MM.1S (cell line): ENCODE results near the gene NETO2.

Experiments used
- DNase-seq: peaks from one replicate; pipeline ENCODE4 v3.0.0-alpha.2; 2015
- H2AFZ ChIP-seq: fragments of 300-600 bp; sonication (generic); 2 replicates; pipeline ENCODE4 v1.6.0; 2016; ENCODE audit warnings: antibody characterized with exemption, low read length
- H3F3A ChIP-seq: fragments of 300-600 bp; sonication (generic); 2 replicates; pipeline ENCODE4 v1.6.1; 2016; ENCODE audit warnings: mild to moderate bottlenecking, antibody characterized with exemption, low read length, moderate library complexity, mixed read lengths; ENCODE audit not compliant: insufficient read depth
- H3K27ac ChIP-seq: fragments of 300-600 bp; sonication (generic); 2 replicates; pipeline ENCODE4 v1.5.1; 2016; ENCODE audit warnings: mild to moderate bottlenecking, low read length
- H3K27me3 ChIP-seq: fragments of 300-600 bp; sonication (generic); replicated peaks from 2 replicates; pipeline ENCODE4 v1.6.0; 2016; ENCODE audit warnings: low read length; ENCODE audit not compliant: insufficient read depth
- H3K36me3 ChIP-seq: fragments of 300-600 bp; sonication (generic); replicated peaks from 2 replicates; pipeline ENCODE4 v1.6.1; 2016; ENCODE audit warnings: mild to moderate bottlenecking, low read length, mixed read lengths; ENCODE audit not compliant: insufficient read depth
- H3K4me1 ChIP-seq: fragments of 300-600 bp; sonication (generic); 2 replicates; pipeline ENCODE4 v1.6.1; 2016; ENCODE audit warnings: low read length, mixed read lengths
- H3K4me2 ChIP-seq: fragments of 300-600 bp; sonication (generic); 2 replicates; pipeline ENCODE4 v1.6.0; 2016; ENCODE audit warnings: low read depth, low read length
- H3K4me3 ChIP-seq: fragments of 300-600 bp; sonication (generic); 2 replicates; pipeline ENCODE4 v1.5.1; 2016; ENCODE audit warnings: low read length, mixed read lengths
- H3K79me2 ChIP-seq: fragments of 300-600 bp; sonication (generic); 2 replicates; pipeline ENCODE4 v1.6.1; 2016; ENCODE audit warnings: mixed run types, low read length, mixed read lengths
- H3K9ac ChIP-seq: fragments of 300-600 bp; sonication (generic); 2 replicates; pipeline ENCODE4 v1.6.1; 2016; ENCODE audit warnings: low read length, mixed read lengths
- H3K9me2 ChIP-seq: fragments of 300-600 bp; sonication (generic); replicated peaks from 2 replicates; pipeline ENCODE4 v1.6.1; 2016; ENCODE audit warnings: mild to moderate bottlenecking, low read length, mixed read lengths; ENCODE audit not compliant: insufficient read depth
- H3K9me3 ChIP-seq: fragments of 300-600 bp; sonication (generic); replicated peaks from 2 replicates; pipeline ENCODE4 v1.6.1; 2016; ENCODE audit warnings: mild to moderate bottlenecking, low read length, mixed read lengths; ENCODE audit not compliant: insufficient read depth
- H4K20me1 ChIP-seq: fragments of 300-600 bp; sonication (generic); 2 replicates; pipeline ENCODE4 v1.6.1; 2016; ENCODE audit warnings: mild to moderate bottlenecking, low read length, moderate library complexity, mixed read lengths; ENCODE audit not compliant: insufficient read depth
- CTCF ChIP-seq: fragments of 300-600 bp; sonication (generic); IDR thresholded peaks from 2 replicates; pipeline ENCODE4 v1.5.1; 2016; ENCODE audit warnings: antibody characterized with exemption, low read length, mixed read lengths
- EZH2 ChIP-seq: fragments of 300-600 bp; sonication (generic); optimal IDR thresholded peaks from 2 replicates; pipeline ENCODE3; 2017; ENCODE audit warnings: low read depth, mild to moderate bottlenecking, antibody characterized with exemption, low read length, mixed read lengths
- EZH2phosphoT487 ChIP-seq: fragments of 300-600 bp; sonication (generic); IDR thresholded peaks from 2 replicates; pipeline ENCODE4 v1.6.1; 2018; ENCODE audit warnings: antibody characterized with exemption, low read length

NETO2 gene

GRCh38 chr16:47142486-47142820 is 1.3 kb downstream of the NETO2 start:
- Histone ChIP-seq H3K9me2 (no peaks in the 10 kb centered on the region), H2AFZ (peak overlapping the region; percentile 29), H3K79me2 (peaks cover 21% of the 10 kb centered on the region; the same call in 1 of the 2 replicates), H3K36me3 (no peaks in the 10 kb centered on the region), H3K9me3 (no peaks in the 10 kb centered on the region), H3K4me2 (peak overlapping the region; percentile 84), H4K20me1 (no peaks in the 10 kb centered on the region), H3F3A (peaks cover 9% of the 10 kb centered on the region), H3K27ac (no peak overlapping the region), H3K9ac (peak overlapping the region; percentile 13; the same call in 1 of the 2 replicates), H3K4me1 (no peaks in the 10 kb centered on the region), H3K27me3 (no peaks in the 10 kb centered on the region; the same call in 1 of the 2 replicates), H3K4me3 (peak overlapping the region; percentile 76)
- peak; percentile 9 for DNase-seq
- TF ChIP-seq EZH2 (no peak), CTCF (no peak), EZH2phosphoT487 (no peak)

DNA sequence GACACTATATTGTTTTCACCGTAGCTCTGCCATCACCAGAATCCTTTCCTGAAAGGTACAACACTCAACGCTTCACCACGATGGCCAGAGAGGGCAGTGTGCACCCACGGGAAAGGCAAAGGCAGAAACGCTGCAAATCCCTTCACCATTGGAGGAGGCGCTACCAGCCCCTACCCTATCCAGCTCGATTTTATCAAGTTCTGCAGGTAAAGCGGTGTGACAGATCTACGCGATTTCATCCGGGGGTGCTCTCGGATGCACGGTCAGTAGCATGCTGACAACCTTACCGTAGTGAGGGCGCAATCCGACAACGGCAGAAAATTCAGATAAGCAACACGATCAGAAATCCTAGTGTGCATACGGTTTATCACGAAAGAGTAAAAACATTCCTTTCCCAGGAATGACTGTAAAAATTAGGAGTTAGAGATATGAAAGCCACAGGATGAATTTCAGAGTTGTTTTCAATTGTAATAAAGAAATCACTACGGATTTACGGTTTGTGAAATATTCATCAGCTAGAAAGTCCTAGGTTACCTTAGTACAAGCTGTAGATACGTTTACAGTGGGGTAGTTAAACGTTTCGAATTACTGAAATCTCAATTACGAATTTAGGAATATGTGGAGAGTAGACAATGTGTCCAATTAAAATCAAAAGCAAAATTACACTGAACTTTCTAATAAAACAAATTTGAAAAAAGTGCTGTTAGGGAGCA is 1.8 kb downstream of the NETO2 start:
- Histone ChIP-seq H3K4me1 (no peaks in the 10 kb centered on the region), H3K27me3 (no peaks in the 10 kb centered on the region; the same call in 1 of the 2 replicates), H3K9me3 (no peaks in the 10 kb centered on the region), H3K36me3 (no peaks in the 10 kb centered on the region), H3F3A (peaks cover 9% of the 10 kb centered on the region; the same call in 1 of the 2 replicates), H3K79me2 (peaks cover 21% of the 10 kb centered on the region; the same call in 1 of the 2 replicates), H3K9ac (peak overlapping the region; percentile 13; the same call in 1 of the 2 replicates), H2AFZ (peak overlapping the region; percentile 31), H3K27ac (no peak overlapping the region), H3K9me2 (no peaks in the 10 kb centered on the region), H4K20me1 (no peaks in the 10 kb centered on the region), H3K4me2 (peak overlapping the region; percentile 84), H3K4me3 (peak overlapping the region; percentile 76)
- peak; percentile 94 for DNase-seq
- TF ChIP-seq EZH2phosphoT487: no peak
- peak; percentile 97 for TF ChIP-seq CTCF
- no peak for TF ChIP-seq EZH2

DNA sequence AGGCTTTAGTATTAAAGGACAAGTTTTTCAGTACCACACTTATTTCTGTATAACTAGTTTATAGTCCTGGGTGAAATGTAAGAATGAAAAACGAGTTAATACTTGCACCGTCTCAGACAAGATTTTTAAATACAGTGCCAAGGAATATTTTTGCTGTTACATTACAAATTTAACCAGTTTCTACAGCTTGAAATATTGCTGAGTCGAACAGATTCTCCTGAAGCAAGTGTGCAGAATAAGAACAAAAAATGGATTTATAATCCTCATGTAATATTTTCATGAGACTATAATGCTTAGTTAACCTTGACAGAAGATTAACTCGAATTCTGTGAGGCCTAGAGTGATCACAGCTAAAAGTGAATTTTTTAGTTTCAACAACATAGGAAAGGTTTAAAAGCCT is 3.1 kb downstream of the NETO2 start:
- H4K20me1 ChIP-seq: no peaks in the 10 kb centered on the region
- DNase-seq: no peak
- H3K9ac ChIP-seq: no peak overlapping the region
- no peak overlapping the region for H3K4me3 ChIP-seq
- H3K27me3 ChIP-seq: no peaks in the 10 kb centered on the region; the same call in 1 of the 2 replicates
- peaks cover 9% of the 10 kb centered on the region; the same call in 1 of the 2 replicates for H3F3A ChIP-seq
- H3K9me2 ChIP-seq: no peaks in the 10 kb centered on the region
- H3K9me3 ChIP-seq: no peaks in the 10 kb centered on the region
- no peaks in the 10 kb centered on the region for H3K4me1 ChIP-seq
- H2AFZ ChIP-seq: no peak overlapping the region
- H3K79me2 ChIP-seq: peaks cover 21% of the 10 kb centered on the region; the same call in 1 of the 2 replicates
- TF ChIP-seq CTCF (no peak), EZH2phosphoT487 (no peak), EZH2 (no peak)
- H3K27ac ChIP-seq: no peak overlapping the region
- H3K36me3 ChIP-seq: no peaks in the 10 kb centered on the region
- H3K4me2 ChIP-seq: no peak overlapping the region
